ENCODE results near the gene TSC2.

The TSC2 gene

DNA sequence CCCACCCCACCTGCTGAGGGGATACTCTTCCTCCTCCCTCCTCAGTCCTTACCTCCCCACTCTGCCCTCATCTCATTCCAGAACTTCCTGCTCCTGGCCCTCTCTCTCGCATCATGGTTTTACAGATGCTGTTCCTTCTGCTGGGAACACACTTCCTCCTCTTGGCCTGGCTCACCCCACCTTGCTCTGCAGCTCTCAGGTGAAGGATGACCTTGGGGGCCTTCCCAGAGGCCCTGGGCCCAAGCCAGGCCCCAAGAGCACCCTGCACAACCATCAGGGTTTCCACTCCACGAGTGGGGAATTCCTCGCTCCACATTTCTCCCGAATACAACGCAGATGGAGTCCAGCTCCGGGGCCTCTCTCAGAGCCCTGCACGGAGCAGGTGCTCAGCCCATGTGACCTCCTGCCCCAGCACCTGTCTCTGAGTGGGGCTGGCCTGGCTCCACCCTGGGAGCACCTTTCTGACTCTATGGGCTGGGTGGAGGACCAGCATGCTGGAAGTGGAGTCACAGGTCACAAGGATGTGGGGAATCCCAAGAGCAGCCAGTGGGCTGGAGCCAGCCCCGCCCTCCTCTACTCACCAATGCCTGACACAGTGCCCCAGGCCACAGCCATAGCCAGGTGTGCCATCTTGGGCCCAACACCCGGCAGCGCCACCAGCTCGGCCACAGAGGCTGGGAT, 4.7 kb upstream of the TSC2 start:
- TF ChIP-seq ZFX (IDR thresholded peaks at IDR 0.05): no peak
- TF ChIP-seq, protein P1, sequence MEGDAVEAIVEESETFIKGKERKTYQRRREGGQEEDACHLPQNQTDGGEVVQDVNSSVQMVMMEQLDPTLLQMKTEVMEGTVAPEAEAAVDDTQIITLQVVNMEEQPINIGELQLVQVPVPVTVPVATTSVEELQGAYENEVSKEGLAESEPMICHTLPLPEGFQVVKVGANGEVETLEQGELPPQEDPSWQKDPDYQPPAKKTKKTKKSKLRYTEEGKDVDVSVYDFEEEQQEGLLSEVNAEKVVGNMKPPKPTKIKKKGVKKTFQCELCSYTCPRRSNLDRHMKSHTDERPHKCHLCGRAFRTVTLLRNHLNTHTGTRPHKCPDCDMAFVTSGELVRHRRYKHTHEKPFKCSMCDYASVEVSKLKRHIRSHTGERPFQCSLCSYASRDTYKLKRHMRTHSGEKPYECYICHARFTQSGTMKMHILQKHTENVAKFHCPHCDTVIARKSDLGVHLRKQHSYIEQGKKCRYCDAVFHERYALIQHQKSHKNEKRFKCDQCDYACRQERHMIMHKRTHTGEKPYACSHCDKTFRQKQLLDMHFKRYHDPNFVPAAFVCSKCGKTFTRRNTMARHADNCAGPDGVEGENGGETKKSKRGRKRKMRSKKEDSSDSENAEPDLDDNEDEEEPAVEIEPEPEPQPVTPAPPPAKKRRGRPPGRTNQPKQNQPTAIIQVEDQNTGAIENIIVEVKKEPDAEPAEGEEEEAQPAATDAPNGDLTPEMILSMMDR (conservative IDR thresholded peaks at IDR 0.05): no peak
- no peak overlapping the region for H3K27ac ChIP-seq

DNA sequence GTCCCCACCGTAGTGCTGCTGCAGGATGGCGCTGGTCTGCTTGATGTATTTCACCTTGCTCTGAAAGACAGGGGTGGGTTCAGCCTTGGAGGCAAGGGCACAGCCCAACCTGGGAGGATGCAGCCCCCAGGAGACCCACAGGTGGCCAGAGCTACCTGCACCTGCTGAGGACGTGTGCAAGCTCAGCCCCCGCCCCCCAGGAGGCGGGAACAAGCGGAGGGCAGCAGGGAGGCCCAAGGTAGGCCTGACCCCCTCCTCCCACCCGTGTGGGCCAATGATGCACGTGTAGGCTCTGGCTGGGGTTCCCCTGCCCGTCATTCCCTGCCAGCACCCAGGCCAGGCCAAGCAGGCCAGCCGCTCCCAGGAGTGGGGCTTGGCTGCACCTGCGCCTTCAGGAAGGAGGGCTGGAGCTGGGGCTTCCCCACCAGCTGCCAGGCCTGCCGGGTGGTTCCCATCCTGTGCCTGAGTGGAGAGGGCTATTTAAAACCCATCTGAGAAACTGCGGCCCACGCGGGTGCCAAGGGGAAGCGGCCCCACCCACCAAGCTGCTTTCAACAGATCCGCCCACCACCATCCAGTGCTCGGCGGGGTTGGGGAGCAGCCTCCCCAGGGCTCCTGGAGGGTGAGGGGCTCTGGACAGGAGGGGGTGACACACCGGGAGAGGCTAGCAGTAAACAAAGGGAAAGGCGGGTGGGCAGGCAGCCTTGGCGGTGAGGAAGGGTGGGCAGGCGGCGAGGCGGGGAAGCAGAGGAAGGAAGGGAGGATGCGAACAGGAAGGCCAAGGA, 3.9 kb upstream of the TSC2 start:
- TF ChIP-seq, protein P1 (conservative IDR thresholded peaks at IDR 0.05): no peak
- TF ChIP-seq ZFX (IDR thresholded peaks at IDR 0.05): no peak
- H3K27ac ChIP-seq: no peak overlapping the region

DNA sequence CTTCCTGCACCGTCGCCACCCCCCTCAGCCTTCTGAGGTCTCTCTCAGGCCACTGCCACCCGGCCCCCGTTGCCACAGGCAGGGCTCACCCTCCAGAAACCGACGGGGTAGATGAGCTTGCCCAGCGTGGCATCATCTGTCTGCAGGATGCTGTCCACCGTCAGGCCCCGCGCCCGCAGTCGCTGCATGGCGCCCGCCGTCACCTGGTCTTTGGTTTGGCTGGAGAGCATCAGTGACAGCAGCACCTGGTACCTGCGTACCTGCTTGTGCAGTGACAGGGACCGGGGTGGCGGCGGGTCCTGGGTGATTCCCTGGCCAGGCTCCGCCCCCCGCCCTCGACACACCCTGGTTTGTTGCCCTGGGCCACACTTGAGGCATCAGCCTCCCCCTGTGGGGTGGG, 3.2 kb upstream of the TSC2 start:
- TF ChIP-seq, protein P1 (conservative IDR thresholded peaks at IDR 0.05): no peak
- no peak for TF ChIP-seq ZFX (IDR thresholded peaks at IDR 0.05)
- no peak overlapping the region for H3K27ac ChIP-seq

DNA sequence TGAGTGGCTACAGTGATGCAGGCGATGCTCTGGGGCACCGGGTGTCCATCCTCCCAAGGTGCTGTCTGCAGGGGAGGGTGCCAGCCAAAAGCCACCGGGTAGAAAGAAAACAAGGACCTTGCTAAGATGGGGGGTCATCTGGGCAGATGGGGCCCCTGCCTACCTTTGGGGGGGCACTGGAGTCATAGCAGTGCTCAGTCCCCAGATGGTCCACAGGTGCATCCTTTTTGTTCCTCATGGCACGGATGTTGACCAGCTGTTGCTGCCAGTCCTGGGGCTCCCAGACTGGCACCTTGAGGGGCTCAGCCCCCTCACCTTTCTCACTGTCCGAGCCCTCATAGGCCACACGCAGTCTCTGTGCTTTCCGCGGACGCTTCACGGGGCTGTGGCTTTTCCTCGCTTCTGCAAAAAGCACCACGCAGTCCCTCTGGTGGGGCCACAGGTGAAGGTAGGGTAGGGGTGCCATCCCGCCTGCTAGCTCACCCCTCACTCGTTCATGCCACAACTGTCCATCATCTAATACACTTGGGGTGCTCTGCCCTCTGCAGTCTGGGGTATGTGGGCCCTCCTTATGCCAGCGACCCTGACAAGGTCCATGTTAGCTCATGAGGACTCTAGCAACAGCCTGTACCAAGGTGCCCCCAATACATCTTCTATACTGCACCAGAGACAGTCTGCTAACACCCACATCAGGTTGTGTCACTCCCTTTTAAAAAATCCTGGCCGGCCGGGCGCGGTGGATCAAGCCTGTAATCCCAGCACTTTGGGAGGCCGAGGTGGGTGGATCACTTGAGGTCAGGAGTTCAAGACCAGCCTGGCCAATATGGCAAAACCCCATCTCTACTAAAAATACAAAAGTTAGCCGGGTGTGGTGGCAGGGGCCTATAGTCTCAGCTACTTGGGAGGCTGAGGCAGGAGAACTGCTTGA, 1.6 kb upstream of the TSC2 start:
- peak overlapping the region; percentile 80 for H3K27ac ChIP-seq
- TF ChIP-seq, protein P1 (conservative IDR thresholded peaks at IDR 0.05): no peak
- TF ChIP-seq ZFX (IDR thresholded peaks at IDR 0.05): no peak

- TF ChIP-seq, protein P1 (conservative IDR thresholded peaks at IDR 0.05): no peak
- no peak for TF ChIP-seq ZFX (IDR thresholded peaks at IDR 0.05)
- H3K27ac ChIP-seq: peak overlapping the region; percentile 80
Measured at GRCh38 chr16:2046893-2047329, 874 bp upstream of the TSC2 start.

DNA sequence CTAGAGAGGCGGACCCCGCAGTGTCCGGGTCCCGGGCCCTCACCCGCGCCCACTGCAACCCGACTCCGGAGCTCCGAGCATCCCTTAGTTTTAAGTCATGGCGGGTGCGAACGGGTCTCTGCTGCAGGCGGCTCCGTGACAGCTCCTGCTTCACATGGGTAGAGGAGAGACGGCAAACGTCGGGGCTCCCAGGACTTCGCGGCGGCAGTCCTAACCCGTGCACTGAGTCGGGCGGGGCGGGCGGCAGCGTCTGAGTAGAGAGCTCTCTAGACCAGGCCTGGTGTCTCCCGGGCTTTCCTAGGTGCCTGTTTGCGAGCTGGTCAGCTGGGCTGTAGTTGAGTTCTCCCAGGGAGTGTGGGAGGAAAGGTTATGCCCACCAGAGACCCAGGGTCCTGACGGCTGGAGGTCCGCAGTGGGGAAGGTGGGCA, 345 bp downstream of the TSC2 start:
- peak; percentile 6; the same call in 1 of the 2 replicates for TF ChIP-seq ZFX (IDR thresholded peaks at IDR 0.05)
- TF ChIP-seq, protein P1 (conservative IDR thresholded peaks at IDR 0.05): no peak
- peak overlapping the region; percentile 80 for H3K27ac ChIP-seq
